Hippocampal formation (tissue), 2 donors: ENCODE data around the gene GPRC5B.

Experiments
- DNase-seq, 2 donors: peaks; one replicate each; lab custom pipeline; 2025; lab: John Stamatoyannopoulos, UW

The GPRC5B gene

DNA sequence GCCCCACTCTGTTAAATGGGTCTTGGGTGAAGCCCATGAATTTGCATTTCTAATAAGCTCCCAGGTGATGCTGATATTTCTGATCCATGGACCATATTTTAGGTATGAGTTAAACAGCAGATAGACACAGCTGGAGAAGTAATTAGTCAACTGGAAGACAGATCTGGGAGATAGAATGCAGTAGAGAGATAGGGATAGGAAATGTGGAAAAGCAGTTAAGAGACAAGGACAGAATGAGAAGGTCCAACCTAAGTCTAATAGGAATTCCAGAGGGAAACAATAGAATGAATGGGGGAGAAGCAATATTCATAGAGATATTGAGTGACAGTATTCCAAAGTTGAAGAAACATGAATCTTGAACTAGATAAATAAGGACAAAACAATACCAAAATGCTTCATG is 71.7 kb downstream of the GPRC5B start:
- DNase-seq = no peak

DNA sequence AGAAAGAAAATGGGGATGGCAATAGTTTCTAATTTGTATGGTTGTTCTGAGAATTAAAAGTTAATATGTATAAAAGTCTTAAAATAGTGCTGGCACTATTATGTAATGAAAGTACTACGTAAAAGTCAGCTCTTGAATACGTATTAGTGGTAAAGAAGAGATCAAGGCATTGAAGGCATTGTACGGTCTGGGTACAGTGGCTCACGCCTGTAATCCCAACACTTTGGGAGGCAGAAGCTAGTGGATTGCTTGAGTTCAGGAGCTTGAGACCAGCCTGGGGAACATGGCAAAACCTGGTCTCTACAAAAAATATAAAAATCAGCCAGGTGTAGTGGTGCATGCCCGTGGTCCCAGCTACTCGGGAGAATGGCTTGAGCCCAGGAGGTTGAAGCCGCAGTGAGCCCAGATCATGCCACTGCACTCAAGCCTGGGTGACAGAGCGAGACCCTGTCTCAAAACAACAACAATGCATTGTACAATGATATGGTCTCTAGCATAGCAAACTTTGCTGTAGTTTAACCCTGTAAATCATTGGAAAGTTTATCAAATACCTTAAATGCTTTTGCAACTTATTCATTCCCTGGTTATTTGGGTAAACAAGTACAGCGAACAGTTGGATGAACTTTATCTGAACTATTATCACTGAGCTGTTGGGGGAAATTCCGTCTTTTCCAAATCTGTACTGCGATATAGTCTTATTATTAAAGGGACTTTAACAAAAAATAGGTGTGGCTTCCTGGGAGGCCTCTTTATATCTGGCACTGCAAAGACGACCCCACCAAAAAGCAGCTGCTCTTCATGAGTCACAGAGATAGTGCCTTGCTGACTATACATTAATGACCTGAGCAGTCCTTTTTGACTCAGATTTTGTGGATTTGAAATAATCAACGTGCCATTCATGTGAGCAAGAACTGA is 73.6 kb downstream of the GPRC5B start:
- no peak for DNase-seq

DNA sequence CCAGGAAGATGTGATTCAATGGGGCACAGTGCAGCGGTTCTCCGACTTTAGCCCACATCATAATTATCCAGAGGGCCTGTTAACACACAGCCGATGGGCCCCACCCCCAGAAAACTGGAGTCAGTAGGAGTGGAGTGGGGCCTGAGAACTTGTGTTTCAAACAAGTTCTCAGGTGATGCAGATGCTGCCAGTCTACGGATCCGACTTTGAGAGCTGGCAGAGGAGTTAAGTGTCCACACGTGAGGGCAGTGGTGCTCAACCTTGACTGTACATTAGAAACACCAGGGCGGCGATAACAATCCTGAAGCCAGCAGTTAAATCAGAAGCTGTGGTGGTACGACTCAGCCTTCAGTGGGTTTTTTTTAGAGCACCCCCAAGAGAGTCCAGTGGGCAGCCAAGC is 75.0 kb downstream of the GPRC5B start:
- no peak for DNase-seq

DNA sequence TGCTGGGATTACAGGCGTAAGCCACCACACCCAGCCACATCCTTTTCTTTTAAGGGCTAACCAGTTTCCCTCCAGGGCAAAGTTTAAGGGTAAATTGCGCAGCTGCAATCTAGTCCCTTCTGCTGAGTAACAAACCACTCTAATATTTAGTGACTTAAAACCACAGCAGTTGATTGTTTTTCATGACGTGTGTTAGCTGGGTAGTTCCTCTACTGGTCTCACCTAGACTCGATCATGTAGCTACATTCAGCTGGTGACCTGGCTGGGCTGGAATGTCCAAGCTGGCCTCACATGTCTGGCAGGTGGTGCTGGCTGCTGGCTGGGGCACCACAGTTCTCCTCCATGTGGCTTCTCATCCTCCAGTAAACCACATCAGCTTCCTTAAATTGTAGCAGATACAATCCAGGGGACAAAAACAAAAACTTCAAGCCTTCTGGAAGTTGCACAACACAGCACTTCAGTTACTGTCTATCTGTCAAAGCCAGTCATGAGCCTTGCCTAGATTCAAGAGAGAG is 75.5 kb downstream of the GPRC5B start:
- DNase-seq = no peak

DNA sequence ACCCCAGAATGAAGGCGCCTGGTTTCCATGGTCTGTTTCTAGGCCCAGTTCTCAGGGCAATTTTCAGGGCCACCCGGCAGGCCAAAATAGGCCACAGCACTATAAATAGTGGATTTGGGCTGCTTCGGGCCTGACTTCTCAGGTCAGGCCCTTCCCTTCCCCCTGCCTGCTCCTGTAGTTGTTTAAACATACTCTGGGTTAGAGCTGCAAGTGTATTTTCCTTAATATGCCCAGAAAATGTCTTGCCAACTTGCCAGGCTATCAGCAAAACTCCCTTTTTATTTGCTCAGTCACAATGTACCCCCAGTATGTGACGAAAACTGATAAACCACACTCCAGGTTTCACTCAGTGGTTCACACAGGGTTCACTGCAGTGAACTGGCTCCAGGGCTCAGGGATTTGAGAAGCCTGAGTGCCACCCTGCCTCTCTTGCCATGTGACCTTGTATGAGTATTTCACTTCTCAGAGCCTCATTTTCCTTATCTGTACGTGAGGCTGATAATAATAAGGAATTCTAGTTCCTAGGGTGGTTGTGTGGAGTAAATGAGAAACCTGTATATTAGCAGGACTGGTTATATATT is 76.5 kb downstream of the GPRC5B start:
- peak; percentile 22 to 24 for DNase-seq
